Measurements from ENCODE around the gene TBX10.

GRCh38 chr11:67600324-67601029 lies 39.1 kb downstream of the TBX10 start:
- TF ChIP-seq POLR2A (IDR thresholded peaks at IDR 0.05), result no peak
- TF ChIP-seq CTCF (IDR thresholded peaks at IDR 0.05 in 4 of 5, conservative IDR thresholded peaks at IDR 0.05 in 1 of 5), result no peak

All from gastrocnemius medialis (tissue), 4 donors.